ENCODE data around the gene TAS2R40. TPM values are rescaled to one million over a fixed set of nuclear protein-coding genes. Genes with fewer than 3 reads are reported as not detected.
A peak's percentile ranks its signal among the peaks of the same experiment; 100 is the strongest.

TAS2R40 gene
- total and polyA plus RNA-seq, 10 of the 15 experiments (the other 5 are each of a cell fraction or from before 2014, with no cell fraction given), result not detected

- in situ Hi-C loops (cut with MboI) (loop anchor here (5.0 to 10.0 kb wide), 3 partner anchors 208 to 580 kb away; no protein-coding TSS in a partner anchor), intact Hi-C loops (cut with micrococcal nuclease; ENCODE audit: unreplicated experiment) (loop anchor here (1.0 to 10.0 kb wide), 5 partner anchors 207 to 610 kb away; partner anchors contain the start of gene EPHB6)
- no peaks in the 10 kb centered on the region; a peak in 2 of 4 replicates for H3K27me3 ChIP-seq (replicated peaks in 1 of 2; ENCODE audit: control insufficient read depth in 2 of 2, insufficient read depth in 2 of 2, low read length in 1 of 2)
- RAD21 ChIA-PET (ENCODE audit: unreplicated experiment), result interaction anchor here (0.6 to 2.7 kb wide), 23 partner anchors 8 to 611 kb away, joined by 3 to 83 read pairs (median 3); no protein-coding TSS in a partner anchor
- no peaks in the 10 kb centered on the region for H3K9me3 ChIP-seq (replicated peaks; ENCODE audit: control insufficient read depth, insufficient read depth, low read length)
- H3K79me2 ChIP-seq (ENCODE audit: control insufficient read depth, insufficient read depth, low read length), result no peaks in the 10 kb centered on the region
- H3K4me2 ChIP-seq (ENCODE audit: control insufficient read depth, insufficient read depth), result no peak overlapping the region
- BruUV-seq (replicated peaks), result no TSS peak
- H3K9ac ChIP-seq (ENCODE audit: control insufficient read depth, insufficient read depth, low read length), result no peak overlapping the region
- WGBS (ENCODE audit: insufficient coverage, insufficient replicate concordance, low lambda C conversion rate, missing lambda C conversion rate), result 14% methylated on average over 8 of the region's 8 CpGs
- no peaks in the 10 kb centered on the region for H3K36me3 ChIP-seq (ENCODE audit: control insufficient read depth in 2 of 2, insufficient read depth in 2 of 2, low read length in 1 of 2)
- no peaks in the 10 kb centered on the region for H3K4me1 ChIP-seq (ENCODE audit: control insufficient read depth, insufficient read depth, low read length)
- no peak overlapping the region for H3K4me3 ChIP-seq
- ATAC-seq (peak; percentile 91), FAIRE-seq (peak; percentile 95), DNase-seq (ENCODE audit: low read depth, low spot score) (peak; percentile 50)
- no peak overlapping the region for H3K27ac ChIP-seq (ENCODE audit: control insufficient read depth, insufficient read depth)
- CTCF ChIA-PET, result interaction anchor here (0.5 to 11.5 kb wide), 66 partner anchors 9 to 756 kb away, joined by 3 to 434 read pairs (median 4); partner anchors contain the start of genes EPHB6, GSTK1 and TAS2R39
- H4K20me1 ChIP-seq (ENCODE audit: control insufficient read depth, insufficient read depth), result no peaks in the 10 kb centered on the region
- no peak overlapping the region for H2AFZ ChIP-seq (ENCODE audit: control insufficient read depth, low read depth, low read length)
- POLR2A ChIA-PET, result no interaction called here
- SMC1A ChIA-PET (ENCODE audit: uncharacterized antibody, unreplicated experiment), result interaction anchor here (0.6 to 6.5 kb wide), 29 partner anchors 9 to 611 kb away, joined by 3 to 191 read pairs (median 5); partner anchors contain the start of gene GSTK1
- TF ChIP-seq SMARCA5 (IDR thresholded peaks at IDR 0.05) (0 out of 2 replicates have a peak, but pooled peaks have one; percentile 64), STAT1 (conservative IDR thresholded peaks at IDR 0.05) (0 out of 2 replicates have a peak, but pooled peaks have one; percentile 51), ZNF687 (IDR thresholded peaks at IDR 0.05) (no peak), CTCF (IDR thresholded peaks at IDR 0.05 in 2 of 3, conservative IDR thresholded peaks at IDR 0.05 in 1 of 3; ENCODE audit: control insufficient read depth in 2 of 3, extremely low read depth in 1 of 3, insufficient read depth in 1 of 3, low read depth in 3 of 3, low read length in 3 of 3) (peak; percentile 97 to 100 (median 100); a peak in 5 of 6 replicates), FOXM1 (IDR thresholded peaks at IDR 0.05; ENCODE audit: low read depth, low read length) (peak; percentile 86), POU2F2 (IDR thresholded peaks at IDR 0.05; ENCODE audit: borderline replicate concordance, low read depth, low read length) (peak; percentile 61; the same call in 1 of the 3 replicates), YY1 (IDR thresholded peaks at IDR 0.05; ENCODE audit: low read depth, low read length) (peak; percentile 76), RAD21 (IDR thresholded peaks at IDR 0.05; ENCODE audit: insufficient read depth, low read depth, low read length) (peak; percentile 100), MXI1 (IDR thresholded peaks at IDR 0.05; ENCODE audit: low read depth, low read length) (no peak), NFYB (IDR thresholded peaks at IDR 0.05; ENCODE audit: insufficient read depth, low read depth, low read length) (no peak), ZNF207 (IDR thresholded peaks at IDR 0.05; ENCODE audit: borderline replicate concordance) (peak; percentile 37; the same call in 1 of the 2 replicates), ZSCAN29 (IDR thresholded peaks at IDR 0.05) (no peak)
These were observed 6.8 kb upstream of the TAS2R40 start for GRCh38 chr7:143214789-143215679.
